Osteoblast (primary cell): Measurements from ENCODE around the gene SEPTIN8. TPM values are rescaled to one million over a fixed set of nuclear protein-coding genes. Genes with fewer than 3 reads are reported as not detected.

ENCODE experiments used
- DNase-seq: peaks from one replicate; pipeline ENCODE4 v3.0.0; 2011; ENCODE audit warnings: low spot score, mixed read lengths; ENCODE audit not compliant: insufficient read length; ENCODE audit errors: missing footprints
- H2AFZ ChIP-seq: 2 replicates; pipeline ENCODE4 v1.6.0; 2011; ENCODE audit warnings: mild to moderate bottlenecking, low read length
- H3K27ac ChIP-seq: 2 replicates; pipeline ENCODE4 v1.5.1; 2011; ENCODE audit warnings: mild to moderate bottlenecking, low read depth, low read length, moderate library complexity
- H3K27me3 ChIP-seq: 2 replicates; pipeline ENCODE4 v1.6.0; 2012; ENCODE audit warnings: mild to moderate bottlenecking, control low read depth, inconsistent platforms, low read length, moderate library complexity; ENCODE audit not compliant: insufficient read depth
- H3K36me3 ChIP-seq: 2 replicates; pipeline ENCODE4 v1.5.1; 2011; ENCODE audit warnings: mild to moderate bottlenecking, low read length, control low read depth, moderate library complexity; ENCODE audit not compliant: insufficient read depth
- H3K4me1 ChIP-seq: 2 replicates; pipeline ENCODE4 v1.5.1; 2011; ENCODE audit warnings: mild to moderate bottlenecking, low read length, control low read depth, moderate library complexity; ENCODE audit not compliant: insufficient read depth
- H3K4me2 ChIP-seq: 2 replicates; pipeline ENCODE4 v1.6.0; 2011; ENCODE audit warnings: mild to moderate bottlenecking, low read length; ENCODE audit not compliant: insufficient read depth
- H3K4me3 ChIP-seq: fragments of 200-600 bp; sonication (generic); 3 replicates; pipeline ENCODE4 v1.5.1; 2012; ENCODE audit warnings: mild to moderate bottlenecking, low read length, inconsistent platforms; ENCODE audit not compliant: insufficient read depth
- H3K79me2 ChIP-seq: 2 replicates; pipeline ENCODE4 v1.6.0; 2012; ENCODE audit warnings: mild to moderate bottlenecking, low read length, control low read depth, inconsistent platforms; ENCODE audit not compliant: insufficient read depth
- H3K9me3 ChIP-seq: 2 replicates; pipeline ENCODE4 v1.5.1; 2011; ENCODE audit warnings: low read depth, low read length, control low read depth
- H4K20me1 ChIP-seq: 2 replicates; pipeline ENCODE4 v1.6.0; 2012; ENCODE audit warnings: mild to moderate bottlenecking, low read length, control low read depth; ENCODE audit not compliant: insufficient read depth
- total RNA-seq: library from RNA; depleted of rRNA; stranded (reverse); fragments of >200 nt; gene quantifications from 2 replicates; pipeline ENCODE4 v1.2.3, GENCODE V29; 2012
- TF ChIP-seq, protein P1 (sequence below): IDR thresholded peaks from 2 replicates; pipeline ENCODE4 v1.5.1; 2011; ENCODE audit warnings: mild to moderate bottlenecking, low read depth, low read length, moderate library complexity; ENCODE audit errors: extremely low read depth

The SEPTIN8 gene
- total RNA-seq, 1 donor = 33.7 TPM

DNA sequence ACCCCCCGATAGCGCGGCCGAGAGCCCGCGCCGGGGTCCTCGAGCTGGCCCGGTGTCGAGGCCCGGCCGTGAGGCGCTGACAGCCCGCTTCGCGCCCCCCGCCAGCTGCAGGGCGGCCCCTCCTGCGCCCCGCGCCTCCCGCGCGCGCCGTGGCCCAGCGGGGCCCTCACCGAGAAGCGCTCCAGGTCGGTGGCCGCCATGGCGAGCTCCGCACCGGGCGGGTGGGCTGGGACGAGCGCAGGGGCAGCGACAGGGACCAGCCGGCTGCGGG, 166 bp downstream of the SEPTIN8 start:
- Histone ChIP-seq H3K4me3 (peak overlapping the region; percentile 79), H3K4me2 (peak overlapping the region; percentile 85), H3K9me3 (no peaks in the 10 kb centered on the region), H2AFZ (no peak overlapping the region), H4K20me1 (peaks cover 24% of the 10 kb centered on the region), H3K79me2 (peaks cover 43% of the 10 kb centered on the region), H3K27me3 (no peaks in the 10 kb centered on the region), H3K36me3 (no peaks in the 10 kb centered on the region), H3K27ac (no peak overlapping the region), H3K4me1 (peaks cover 14% of the 10 kb centered on the region)
- TF ChIP-seq, protein P1, sequence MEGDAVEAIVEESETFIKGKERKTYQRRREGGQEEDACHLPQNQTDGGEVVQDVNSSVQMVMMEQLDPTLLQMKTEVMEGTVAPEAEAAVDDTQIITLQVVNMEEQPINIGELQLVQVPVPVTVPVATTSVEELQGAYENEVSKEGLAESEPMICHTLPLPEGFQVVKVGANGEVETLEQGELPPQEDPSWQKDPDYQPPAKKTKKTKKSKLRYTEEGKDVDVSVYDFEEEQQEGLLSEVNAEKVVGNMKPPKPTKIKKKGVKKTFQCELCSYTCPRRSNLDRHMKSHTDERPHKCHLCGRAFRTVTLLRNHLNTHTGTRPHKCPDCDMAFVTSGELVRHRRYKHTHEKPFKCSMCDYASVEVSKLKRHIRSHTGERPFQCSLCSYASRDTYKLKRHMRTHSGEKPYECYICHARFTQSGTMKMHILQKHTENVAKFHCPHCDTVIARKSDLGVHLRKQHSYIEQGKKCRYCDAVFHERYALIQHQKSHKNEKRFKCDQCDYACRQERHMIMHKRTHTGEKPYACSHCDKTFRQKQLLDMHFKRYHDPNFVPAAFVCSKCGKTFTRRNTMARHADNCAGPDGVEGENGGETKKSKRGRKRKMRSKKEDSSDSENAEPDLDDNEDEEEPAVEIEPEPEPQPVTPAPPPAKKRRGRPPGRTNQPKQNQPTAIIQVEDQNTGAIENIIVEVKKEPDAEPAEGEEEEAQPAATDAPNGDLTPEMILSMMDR = no peak
- DNase-seq = no peak

DNA sequence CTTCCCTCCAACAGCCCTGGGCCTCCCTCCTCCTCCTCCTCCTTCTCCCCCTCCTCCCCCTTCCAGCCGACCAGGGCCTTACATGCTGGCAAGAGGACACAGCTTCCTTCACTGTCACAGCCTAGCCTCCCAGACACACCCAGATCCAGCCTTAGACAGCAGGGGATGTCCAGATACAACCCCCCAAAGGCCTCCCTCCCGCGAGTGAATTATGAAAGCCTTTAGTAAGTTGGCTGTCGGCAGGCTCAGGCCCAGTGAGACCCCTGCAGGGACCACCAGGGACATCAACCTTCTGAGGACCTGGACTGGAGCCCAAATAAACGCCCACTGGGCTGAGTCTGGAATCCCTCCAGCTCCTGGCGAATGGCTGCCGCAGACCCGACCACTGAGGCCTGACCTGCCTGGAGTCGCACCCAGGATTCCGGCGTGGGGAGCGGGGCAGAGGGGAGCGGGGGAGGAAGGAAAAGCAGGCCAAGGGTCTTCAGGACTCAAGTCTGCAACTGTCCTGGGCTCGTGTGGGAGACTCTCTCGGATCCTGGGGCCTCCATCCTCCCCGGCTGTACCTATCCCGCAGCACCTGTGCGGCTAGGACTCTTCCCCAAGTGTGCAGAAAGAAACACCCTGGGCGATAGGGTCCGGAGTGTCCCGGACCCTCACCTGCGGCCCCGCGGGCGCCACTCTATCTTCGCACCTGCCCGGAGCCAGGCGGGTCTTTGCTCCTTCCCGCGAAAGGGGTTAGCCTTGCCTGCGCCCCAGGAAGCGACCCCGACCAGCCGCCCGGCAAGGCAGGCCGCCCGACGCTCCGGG, 705 bp downstream of the SEPTIN8 start:
- Histone ChIP-seq H3K27ac (no peak overlapping the region), H3K4me3 (peak overlapping the region; percentile 79), H3K4me2 (peak overlapping the region; percentile 85), H3K36me3 (no peaks in the 10 kb centered on the region), H3K79me2 (peaks cover 45% of the 10 kb centered on the region), H2AFZ (peak overlapping the region; percentile 73), H3K9me3 (no peaks in the 10 kb centered on the region), H3K4me1 (peaks cover 16% of the 10 kb centered on the region), H3K27me3 (no peaks in the 10 kb centered on the region), H4K20me1 (peaks cover 26% of the 10 kb centered on the region)
- TF ChIP-seq, protein P1 = no peak
- no peak for DNase-seq

GRCh38 chr5:132775476-132775961, 1.5 kb downstream of the SEPTIN8 start:
- DNase-seq = peak; percentile 92
- Histone ChIP-seq H3K79me2 (peaks cover 53% of the 10 kb centered on the region), H3K36me3 (no peaks in the 10 kb centered on the region), H3K4me2 (peak overlapping the region; percentile 85), H4K20me1 (peaks cover 31% of the 10 kb centered on the region), H3K9me3 (no peaks in the 10 kb centered on the region), H3K27me3 (no peaks in the 10 kb centered on the region), H2AFZ (no peak overlapping the region), H3K27ac (no peak overlapping the region), H3K4me3 (peak overlapping the region; percentile 79), H3K4me1 (peaks cover 16% of the 10 kb centered on the region)
- TF ChIP-seq, protein P1 = no peak

- no peak for DNase-seq
- Histone ChIP-seq H3K4me3 (no peak overlapping the region), H3K27ac (no peak overlapping the region), H2AFZ (no peak overlapping the region), H3K36me3 (no peaks in the 10 kb centered on the region), H3K79me2 (peaks cover 55% of the 10 kb centered on the region), H3K27me3 (no peaks in the 10 kb centered on the region), H3K4me2 (no peak overlapping the region), H4K20me1 (peaks cover 31% of the 10 kb centered on the region), H3K9me3 (no peaks in the 10 kb centered on the region), H3K4me1 (peaks cover 16% of the 10 kb centered on the region)
- TF ChIP-seq, protein P1 = no peak
Observed at GRCh38 chr5:132774896-132775295, 2.1 kb downstream of the SEPTIN8 start.
